HG03378 (cell line): ENCODE data around the gene CROCC2.

Source experiments
- ATAC-seq: cut with Tn5 transposase; IDR thresholded peaks from one replicate; pipeline ENCODE4 v1.9.1; 2021; ENCODE audit warnings: mild to moderate bottlenecking, moderate library complexity; ENCODE audit not compliant: unreplicated experiment

Gene CROCC2

DNA sequence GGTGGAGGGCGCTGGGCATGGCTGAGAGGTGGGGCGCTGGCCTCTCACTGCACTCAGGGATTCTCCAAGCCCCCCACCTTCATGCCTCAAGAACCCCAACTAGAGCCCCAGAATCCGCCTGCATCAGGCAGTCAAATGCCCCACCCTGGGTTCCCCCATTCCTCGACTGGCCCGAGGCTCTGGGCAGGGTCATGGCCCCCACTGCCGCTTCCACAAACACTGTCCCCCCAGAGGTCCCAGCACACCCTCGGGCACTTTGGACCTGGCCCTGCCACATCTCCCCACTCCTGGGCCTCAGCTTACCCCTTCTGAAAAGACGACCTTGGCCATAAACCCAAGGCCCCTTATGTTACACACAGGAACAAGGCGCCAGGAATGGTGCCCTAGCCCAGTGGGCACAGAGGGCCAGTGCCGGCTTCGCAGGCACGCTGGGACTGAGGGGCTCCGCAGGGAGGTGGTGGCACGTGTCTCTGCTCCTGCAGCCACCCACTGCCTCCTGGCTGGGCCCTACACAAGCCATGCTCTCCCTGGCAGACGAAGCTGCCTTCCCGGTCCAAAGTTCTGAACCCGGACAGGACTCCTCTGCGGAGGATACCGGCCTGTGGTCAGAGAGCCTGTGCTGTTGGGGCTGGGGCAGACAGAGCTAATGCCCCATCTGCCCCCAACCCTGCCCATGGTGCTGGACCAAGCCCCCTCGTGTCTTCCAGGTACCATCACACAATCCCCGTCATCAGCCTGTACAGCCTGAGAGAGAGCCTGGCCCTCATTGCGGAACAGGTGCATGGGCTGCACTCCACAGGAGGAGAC lies 30.7 kb upstream of the CROCC2 start:
- ATAC-seq: no peak

DNA sequence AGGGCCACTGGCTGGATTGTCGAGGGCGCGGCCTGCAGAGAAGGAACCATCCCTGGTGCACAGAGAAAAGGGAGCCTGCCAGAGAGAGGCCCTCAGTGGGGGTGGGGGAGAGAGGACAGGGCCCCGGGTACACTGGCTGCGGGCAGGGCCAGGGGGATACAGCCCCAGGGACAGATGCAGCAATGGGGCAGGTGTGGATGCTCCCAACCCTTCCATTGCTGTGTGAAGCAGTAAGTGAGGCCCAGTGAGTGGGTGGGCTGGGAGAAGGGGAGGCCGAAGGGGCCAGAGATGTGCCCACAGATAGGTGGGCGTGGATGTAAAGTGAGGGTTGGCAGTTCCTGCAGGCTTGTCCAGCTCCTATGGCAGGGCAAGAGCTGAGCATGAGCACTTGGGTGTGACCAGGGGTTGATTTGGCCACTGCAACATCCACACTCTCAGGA lies 30.1 kb upstream of the CROCC2 start:
- ATAC-seq: no peak

DNA sequence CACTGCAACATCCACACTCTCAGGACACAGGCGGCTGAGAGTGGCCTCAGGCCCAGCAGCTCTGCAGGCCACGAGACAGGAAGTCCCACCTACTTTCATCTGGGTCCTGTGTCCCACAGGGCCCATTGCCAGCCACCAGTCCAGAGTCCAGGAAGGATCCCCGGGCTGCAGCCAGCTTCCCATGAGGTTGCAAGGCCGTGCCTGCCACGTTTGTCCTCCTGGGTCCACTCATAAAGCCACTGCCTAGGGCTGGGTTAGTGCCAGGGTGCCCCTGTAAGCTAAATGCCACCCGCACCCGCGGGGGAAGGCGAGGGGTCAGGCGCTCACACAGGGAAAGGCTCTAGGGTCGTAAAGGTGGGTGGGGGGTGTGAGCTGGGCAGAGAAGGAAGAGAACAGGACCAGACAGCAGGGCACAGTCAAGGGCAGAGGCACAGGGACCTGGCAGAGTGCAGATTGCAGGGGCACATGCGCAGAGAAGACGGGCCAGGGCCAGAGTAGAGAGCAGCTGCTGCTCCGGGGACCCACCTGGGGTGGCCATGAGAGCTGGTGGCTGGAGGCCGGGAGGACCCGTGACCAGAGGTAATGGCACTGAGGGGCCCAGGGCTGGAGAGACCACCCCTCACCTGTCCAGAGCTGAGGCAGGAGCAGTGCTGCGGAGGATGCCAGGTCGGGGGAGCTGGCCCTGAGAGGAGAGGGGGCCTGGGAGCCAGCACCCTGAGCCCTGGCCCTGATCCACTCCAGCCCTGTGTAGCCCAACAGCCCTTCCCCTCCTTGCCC lies 29.5 kb upstream of the CROCC2 start:
- no peak for ATAC-seq

DNA sequence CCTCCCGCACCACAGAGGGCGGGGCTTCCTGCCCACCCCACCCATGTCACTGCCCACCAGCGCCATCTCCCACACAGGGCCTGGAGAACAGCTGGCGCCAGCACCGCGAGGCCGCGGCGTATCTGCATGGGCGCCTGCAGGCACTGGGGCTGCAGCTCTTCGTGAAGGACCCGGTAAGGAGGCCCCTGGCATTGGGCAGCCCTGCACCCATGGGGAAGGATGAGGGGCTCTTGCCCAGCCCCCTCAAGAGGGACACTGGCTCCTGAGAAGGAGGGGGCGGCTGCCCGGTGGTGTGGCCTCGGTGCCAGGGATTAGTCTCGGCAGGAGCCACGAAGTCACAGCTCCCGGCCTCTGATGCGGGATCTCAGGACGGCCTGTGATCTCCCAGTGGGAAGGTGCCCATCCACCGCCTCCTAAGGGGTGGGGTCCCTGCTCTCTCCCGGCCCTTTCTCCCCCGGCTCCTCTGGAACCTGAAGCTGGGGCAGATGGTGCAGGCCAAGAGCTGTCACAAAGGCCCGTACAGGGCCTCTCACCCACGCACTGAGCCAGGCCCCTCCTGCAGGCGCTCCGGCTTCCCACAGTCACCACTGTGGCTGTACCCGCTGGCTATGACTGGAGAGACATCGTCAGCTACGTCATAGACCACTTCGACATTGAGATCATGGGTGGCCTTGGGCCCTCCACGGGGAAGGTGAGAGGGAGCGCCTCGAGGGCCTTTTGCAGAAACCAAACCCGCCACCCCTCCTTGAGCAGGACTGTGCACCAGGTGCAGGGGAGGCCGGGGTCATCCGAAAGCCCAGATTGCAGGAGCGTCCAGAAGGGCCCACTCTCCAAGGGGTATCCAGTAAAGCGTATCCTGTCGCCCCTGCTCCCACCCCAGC lies 28.4 kb upstream of the CROCC2 start:
- no peak for ATAC-seq

DNA sequence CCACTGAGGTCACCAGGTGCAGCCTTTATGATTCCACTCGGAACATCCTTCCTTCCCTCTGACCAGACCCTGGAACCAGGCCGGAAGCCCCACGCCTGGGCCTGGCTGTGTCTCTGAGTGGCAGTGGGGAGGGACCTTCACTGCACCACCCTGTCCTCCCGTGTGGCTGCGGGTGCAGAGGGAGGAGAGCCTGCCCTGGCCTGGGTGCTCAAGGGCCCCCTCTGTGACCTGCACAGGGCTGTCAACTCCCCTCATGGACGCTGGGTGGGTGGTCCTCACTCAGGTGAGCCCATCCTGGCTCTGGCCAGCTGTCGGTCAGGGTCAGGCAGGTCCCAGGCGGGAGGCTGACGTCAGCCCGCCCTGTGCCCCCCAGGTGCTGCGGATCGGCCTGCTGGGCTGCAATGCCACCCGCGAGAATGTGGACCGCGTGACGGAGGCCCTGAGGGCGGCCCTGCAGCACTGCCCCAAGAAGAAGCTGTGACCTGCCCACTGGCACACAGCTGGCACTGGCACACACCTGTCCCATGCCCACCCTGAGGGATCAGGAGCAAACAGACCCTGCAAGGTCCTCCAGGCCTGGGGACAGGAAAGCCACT lies 27.7 kb upstream of the CROCC2 start:
- ATAC-seq: no peak

DNA sequence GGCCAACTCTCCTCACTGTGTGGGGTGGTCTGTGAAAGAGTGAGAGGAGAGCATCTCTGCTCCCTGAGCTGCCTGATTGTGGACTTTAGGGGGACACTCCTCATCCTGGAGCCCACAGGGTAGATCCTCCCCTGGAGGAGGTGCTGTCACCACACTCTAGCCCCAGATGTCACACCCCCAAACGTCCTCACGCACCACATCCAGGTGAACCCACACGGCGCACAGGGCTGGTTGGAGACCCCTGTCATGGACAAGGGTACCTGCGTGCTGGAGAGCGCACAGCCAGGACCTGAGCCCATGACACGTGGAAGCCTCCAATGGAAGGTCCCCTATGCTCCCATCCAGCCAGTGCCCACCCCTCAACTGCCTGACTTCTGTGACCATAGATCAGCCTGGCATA lies 27.0 kb upstream of the CROCC2 start:
- no peak for ATAC-seq

DNA sequence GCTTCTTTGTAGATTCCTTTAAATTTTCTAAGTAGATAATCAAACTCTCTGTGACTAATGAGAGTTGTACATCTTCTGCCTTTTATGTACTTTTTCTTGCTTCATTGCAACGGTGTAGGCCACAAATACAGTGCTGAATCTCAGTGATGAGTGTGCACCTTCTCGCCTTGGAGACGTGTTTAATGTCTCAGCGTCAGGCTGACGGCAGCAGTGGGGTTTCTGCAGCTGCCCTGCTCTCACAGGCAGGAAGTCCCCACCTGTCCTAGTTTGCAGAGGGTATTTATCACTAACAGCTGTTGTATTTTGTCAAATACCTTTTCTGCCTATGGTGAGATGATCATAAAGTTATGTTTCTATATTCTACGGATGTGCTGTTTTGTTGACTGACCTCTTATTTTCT lies 24.2 kb upstream of the CROCC2 start:
- no peak for ATAC-seq

DNA sequence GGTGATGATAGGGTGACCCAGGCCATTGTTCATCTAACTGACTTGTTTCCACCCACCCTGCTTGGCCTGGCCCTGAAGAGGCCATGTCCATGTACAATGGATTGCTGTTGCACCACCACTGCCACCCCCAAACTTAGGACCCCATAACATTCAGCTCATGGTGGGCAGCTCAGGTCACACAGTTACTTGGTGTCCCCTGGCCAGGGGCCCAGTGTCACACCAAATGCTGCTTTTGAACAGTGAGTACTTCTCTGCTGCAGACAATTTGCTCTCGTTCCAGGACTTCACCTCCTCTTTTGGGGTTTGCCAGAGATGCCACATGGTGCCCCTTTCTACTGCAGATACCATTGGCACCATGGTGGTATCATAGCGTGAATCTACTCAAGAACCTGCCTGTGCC lies 21.9 kb upstream of the CROCC2 start:
- no peak for ATAC-seq

DNA sequence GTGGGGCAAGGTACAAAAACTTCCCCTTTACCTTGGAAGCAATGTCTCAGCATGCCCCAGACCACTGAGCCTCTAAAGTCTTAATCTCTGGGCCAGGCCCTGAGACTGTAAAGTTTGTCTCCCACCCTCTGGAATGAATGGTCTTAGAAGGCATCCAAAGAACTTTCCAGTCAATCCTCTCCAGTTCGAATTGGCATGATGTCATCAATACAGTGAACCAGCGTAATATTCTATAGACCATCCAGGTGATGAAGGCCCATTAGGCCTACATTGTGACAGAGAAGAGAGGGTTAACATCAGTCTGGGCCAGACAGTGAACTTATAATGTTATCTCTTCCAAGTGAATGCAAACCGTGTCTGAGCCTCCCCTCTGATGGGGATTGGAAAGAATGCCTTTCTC lies 21.4 kb upstream of the CROCC2 start:
- no peak for ATAC-seq

DNA sequence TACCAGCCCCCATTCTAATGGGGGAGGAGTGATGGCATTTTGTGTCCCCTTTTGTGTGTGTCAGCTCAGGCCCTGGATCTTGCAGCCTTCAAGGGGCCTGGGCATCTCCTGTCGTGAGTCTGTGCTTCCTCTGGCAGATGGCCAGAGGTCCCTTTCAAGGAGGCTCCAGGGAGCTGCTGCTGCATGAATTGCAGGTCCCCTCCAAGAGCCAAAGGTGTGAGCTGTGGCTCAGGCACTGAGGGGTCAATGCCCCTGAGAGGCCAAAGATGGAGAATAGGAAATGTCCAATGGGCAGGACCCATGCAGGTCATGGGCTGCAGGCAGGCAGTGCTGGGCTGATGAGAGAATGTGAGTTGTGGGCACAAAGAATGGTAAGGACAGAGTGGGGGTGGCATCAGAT lies 20.6 kb upstream of the CROCC2 start:
- no peak for ATAC-seq

DNA sequence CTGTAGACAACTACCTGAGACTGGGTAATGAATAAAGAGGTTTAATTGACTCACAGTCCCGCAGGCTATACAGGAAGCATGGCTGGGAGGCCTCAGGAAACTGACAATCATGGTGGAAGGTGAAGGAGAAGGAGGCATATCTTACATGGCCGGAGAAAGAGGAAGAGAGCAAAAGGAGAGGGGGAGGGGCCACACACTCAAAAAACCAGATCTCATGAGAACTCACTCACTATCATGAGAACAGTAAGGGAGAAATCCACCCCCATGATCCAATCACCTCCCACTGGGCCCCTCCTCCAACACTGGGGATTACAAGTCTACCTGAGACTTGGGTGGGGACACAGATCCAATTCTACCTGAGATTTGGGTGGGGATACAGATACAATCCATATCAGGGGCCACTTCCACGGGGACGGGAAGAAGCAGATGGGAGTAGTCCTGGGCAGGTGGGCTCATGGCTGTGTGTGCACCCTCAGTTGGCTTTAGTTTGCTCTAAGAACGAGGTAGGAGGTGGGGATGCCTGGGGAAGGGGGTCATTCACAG lies 20.0 kb upstream of the CROCC2 start:
- no peak for ATAC-seq

DNA sequence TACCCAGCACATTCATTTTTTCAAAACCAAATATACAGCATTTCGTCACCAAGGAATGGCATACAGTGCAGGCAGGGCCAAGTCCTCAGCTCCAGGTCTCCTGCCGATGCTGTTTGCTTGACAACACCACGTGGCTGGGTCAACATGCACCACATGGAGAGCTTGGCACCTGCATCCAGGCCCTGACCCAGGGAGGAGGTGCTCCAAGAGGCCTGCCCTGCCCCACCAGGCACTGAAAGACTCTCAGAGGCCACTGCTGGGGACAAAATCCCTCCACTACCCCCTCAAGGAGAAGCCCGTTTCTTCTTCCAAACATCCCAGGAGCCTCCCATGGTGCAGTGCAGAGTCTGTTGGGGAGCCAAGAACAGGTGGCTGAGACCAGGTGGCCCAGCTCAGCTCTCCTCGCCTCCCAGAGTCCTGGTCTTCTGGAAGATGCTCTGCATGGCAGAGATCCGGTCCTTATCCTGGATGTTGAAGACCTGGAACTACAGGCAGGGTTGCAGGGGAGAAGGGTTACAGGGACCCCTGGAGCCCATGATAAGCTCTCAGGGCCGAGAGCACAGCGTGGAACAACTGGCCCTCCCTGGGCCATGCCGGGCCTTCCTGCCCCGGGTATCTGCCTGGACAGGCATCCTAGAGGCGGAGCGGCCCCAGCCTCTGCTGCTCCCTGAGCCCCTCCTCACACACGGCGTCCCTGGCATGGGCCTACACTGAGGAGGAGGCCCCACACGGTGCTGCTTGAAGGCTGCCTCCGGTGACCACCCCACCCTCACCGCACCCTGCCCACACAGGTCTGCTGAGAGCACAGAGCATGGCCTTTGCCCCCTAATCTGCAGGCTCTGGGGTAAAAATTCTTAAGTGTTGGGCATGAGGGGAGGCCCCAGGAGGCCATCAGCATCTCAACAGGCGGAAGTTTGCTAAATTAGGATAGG lies 19.2 kb upstream of the CROCC2 start:
- no peak for ATAC-seq

DNA sequence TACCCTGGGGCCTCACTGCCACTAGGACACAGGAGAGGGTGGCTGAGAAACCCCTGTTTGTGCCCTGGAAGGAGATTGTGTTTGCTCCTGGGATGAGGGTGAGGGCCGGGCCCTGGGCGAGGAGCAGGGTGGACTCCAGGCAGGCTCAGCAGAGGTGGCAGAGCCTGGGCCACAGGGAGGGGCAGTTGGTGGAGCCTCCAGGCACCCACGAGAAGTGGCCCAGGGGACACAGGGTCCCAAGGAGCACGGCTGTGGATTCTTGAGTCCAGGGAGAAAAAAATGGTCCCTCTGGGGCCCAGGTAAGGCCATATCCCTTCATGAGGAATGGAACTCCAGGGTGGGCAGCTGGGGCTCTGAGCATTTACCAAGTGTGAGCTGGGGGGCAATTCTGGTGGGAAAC lies 18.5 kb upstream of the CROCC2 start:
- no peak for ATAC-seq

DNA sequence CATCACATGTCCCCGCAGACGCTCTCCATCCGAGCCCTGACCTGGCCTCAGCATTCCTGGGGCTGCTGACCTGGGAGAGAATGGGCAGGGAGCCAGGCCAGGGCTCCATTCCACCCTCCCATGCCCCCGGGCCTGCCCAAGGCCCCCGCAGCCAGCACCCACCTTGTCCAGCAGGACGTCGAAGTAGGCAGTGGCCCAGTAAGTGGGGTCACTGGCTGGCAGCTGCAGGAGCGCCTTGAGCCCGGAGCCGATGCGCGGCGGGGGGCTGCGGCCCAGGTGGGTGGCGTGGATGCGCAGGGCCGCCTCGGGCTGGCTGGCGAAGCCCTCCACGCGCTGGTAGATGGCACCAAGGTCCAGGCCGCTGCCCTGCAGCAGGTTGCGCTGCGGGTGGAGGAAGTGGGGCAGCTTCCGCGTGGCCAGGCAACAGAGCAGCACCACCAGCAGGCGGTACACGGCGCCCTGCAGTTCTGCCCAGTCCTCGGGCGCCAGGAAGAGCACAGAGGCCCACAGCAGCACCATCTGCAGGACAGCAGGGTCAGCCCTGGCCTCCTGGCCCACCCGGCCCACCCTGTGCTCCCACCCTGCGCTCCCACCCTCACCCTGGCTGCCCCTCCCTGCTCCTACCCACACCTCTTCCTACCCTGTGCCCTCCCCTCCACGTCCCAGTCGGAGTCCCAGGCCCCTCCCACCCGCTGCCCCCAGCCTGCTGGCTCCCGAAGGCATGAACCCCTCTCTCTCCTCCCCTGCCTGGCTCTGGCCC lies 17.8 kb upstream of the CROCC2 start:
- ATAC-seq: no peak

DNA sequence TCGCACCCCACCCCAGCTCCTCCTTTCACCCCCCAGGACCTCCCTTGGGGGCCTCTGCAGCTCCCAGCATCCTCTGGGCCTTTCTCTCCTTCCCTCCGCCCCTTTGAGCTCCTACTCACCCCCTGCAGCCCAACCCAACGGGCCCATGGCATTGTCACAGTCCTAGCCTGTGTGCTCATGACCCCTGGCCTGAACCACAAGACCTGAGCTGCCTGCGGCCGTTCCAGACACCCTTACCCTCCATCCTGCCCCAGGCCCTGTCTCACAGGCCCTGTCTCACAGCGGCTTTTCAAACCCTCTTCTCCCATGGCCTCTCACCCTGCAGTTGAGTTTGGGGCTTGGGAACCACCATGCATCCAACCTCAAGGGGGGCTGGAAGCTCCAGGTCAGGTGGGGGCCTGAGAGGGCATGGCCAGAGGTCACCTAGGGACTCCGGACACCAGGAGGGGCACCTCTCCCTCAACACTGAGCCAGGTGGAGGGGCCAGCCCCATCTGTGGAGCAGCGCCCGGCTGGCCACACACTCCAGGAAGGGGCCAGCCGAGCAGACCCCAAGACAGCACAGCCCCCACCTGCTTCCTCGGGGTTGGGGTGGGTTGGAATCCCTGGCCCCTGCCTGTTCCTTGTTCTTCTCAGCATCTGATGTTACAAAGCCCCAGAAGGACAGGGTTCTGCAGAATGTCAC lies 17.1 kb upstream of the CROCC2 start:
- no peak for ATAC-seq

DNA sequence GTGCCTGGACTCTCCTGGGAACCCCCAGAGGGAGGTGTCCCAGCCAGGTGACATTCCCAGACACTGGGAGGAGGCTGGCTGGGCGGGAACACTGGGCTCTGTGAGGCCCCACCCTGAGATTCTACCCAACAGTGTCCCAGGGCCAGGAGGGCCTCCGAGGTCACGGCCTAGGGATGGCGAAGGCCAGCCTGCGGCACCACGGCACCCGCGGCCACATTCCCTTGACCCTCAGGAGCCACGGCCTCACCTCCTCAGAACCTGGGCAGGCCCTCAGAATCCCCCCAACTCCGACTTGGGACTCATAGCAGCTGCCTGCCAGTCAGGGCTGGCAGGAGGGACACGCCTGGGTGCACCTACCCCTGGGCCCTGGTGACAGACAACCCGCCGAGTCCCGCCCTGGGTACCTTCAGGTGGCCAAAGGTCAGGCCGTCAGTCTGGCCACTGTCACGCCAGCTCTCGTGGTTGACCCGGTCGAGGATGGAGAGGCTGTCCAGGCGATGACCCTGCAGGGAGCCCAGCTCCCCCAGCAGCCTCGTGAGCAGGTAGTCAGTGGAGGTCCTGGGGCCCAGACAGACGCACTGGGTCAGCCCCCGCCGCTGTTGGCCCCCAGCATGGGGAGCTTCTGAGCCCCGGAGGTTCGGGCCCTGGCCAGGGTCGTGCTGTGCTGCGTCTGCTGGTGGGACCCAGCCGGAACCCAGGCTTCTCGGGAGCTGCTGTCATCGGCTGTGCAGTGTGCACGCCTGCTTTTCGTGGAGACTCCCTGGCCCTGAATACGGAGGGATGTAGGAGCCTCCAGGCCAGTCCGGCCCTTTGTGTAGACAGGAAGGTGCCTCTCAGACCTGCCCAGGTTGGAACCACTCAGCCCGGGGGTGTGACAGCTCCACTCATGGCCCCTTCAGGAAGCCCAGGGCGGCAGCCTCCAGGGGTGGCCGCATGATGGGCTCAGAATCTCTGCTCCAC lies 16.3 kb upstream of the CROCC2 start:
- ATAC-seq: no peak

DNA sequence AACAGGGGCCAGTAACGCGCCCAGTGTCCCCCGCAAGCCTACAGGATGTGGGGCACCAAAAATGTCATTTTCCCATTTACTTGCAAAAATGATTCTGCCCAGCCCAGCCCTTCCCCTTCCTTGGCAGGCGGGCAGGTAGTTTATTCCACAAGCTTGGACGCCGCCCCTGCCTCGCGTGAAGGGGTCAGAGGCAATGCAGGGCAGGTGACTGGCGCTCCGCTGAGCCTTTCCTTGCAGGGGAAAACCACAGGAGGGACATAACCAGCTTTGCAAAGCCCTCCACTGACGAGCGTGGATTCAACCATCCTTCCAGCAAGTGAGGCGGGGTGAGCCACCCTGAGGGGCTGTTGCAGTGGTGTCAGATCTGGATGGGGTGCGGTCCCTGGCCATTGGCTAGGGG lies 15.4 kb upstream of the CROCC2 start:
- no peak for ATAC-seq
